SU-DHL-6 (cell line): ENCODE data around the gene DPEP2.
A peak's percentile ranks its signal among the peaks of the same experiment; 100 is the strongest.

Experiments used
- H2AFZ ChIP-seq: fragments of 200-600 bp; sonication (generic); 2 replicates; pipeline ENCODE4 v1.6.1; 2014; ENCODE audit warnings: low read depth, mild to moderate bottlenecking, moderate library complexity, mixed read lengths, antibody characterized with exemption, low read length; ENCODE audit not compliant: severe bottlenecking
- H3F3A ChIP-seq: fragments of 200-600 bp; shearing (Covaris generic); 2 replicates; pipeline ENCODE4 v1.6.0; 2016; ENCODE audit warnings: antibody characterized with exemption, mild to moderate bottlenecking; ENCODE audit not compliant: insufficient read depth
- H3K27ac ChIP-seq: fragments of 200-600 bp; sonication (generic); 2 replicates; pipeline ENCODE4 v1.5.1; 2016; ENCODE audit warnings: low read depth, mild to moderate bottlenecking, low read length, moderate library complexity, mixed read lengths
- H3K27me3 ChIP-seq: fragments of 200-600 bp; sonication (generic), shearing (Covaris generic); 2 replicates; pipeline ENCODE4 v1.6.0; 2014; ENCODE audit warnings: mild to moderate bottlenecking, low read length
- H3K36me3 ChIP-seq: fragments of 200-600 bp; sonication (generic); 2 replicates; pipeline ENCODE4 v1.6.1; 2014; ENCODE audit warnings: mild to moderate bottlenecking, low read length, mixed read lengths
- H3K4me2 ChIP-seq: fragments of 300-600, 200-600 bp; shearing (Covaris generic), sonication (generic); 2 replicates; pipeline ENCODE4 v1.6.0; 2014; ENCODE audit warnings: low read length, low read depth, mild to moderate bottlenecking; ENCODE audit not compliant: poor library complexity, severe bottlenecking
- H3K4me3 ChIP-seq: fragments of 200-600 bp; sonication (generic); 2 replicates; pipeline ENCODE4 v1.5.1; 2014; ENCODE audit warnings: antibody characterized with exemption, low read length, mild to moderate bottlenecking, mixed read lengths; ENCODE audit not compliant: insufficient read depth, poor library complexity, severe bottlenecking
- H3K79me2 ChIP-seq: fragments of 200-600 bp; sonication (generic); 2 replicates; pipeline ENCODE4 v1.6.1; 2014; ENCODE audit warnings: mild to moderate bottlenecking, low read length, moderate library complexity; ENCODE audit not compliant: insufficient read depth
- H3K9ac ChIP-seq: fragments of 200-600 bp; sonication (generic); 2 replicates; pipeline ENCODE4 v1.7.0; 2014; ENCODE audit warnings: mild to moderate bottlenecking, low read length
- H3K9me2 ChIP-seq: fragments of 200-600 bp; sonication (generic); replicated peaks from 2 replicates; pipeline ENCODE4 v1.6.1; 2014; ENCODE audit warnings: low read length; ENCODE audit not compliant: insufficient read depth
- H3K9me3 ChIP-seq: fragments of 200-600 bp; sonication (generic); 2 replicates; pipeline ENCODE4 v1.6.1; 2014; ENCODE audit warnings: low read length, mixed read lengths; ENCODE audit not compliant: insufficient read depth
- H4K20me1 ChIP-seq: fragments of 200-600 bp; sonication (generic); 2 replicates; pipeline ENCODE4 v1.6.1; 2014; ENCODE audit warnings: low read depth, mild to moderate bottlenecking, antibody characterized with exemption, low read length, moderate library complexity, mixed read lengths
- EZH2phosphoT487 ChIP-seq: fragments of 200-600 bp; sonication (generic), shearing (Covaris generic); conservative IDR thresholded peaks from 2 replicates; pipeline ENCODE4 v1.6.1; 2018; ENCODE audit warnings: mild to moderate bottlenecking, antibody characterized with exemption, low read length, moderate library complexity, mixed read lengths
- TF ChIP-seq, protein P1 (sequence below): fragments of 200-600 bp; sonication (generic); IDR thresholded peaks from one replicate; pipeline ENCODE4 v1.5.1; 2017; ENCODE audit warnings: antibody characterized with exemption, mild to moderate bottlenecking, low read length, moderate library complexity; ENCODE audit not compliant: insufficient read depth, poor library complexity, severe bottlenecking

DPEP2 gene

DNA sequence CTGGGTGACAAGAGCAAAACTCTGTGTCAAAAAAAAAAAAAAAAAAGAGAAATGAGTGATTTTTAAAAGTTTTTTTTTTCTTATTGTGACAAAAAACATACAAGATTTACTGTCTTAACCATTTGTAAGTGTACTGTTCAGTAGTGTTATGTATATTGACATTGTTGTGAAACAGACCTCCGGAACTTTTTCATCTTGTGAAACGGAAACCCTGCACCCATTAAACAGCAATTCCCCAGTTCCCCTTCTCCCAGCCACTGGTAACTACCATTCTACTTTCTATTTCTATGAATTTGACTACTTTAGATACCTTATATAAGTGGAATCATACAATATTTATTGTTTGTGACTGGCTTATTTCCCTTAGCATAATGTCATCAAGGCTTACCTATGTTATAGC is 42.5 kb upstream of the DPEP2 start:
- Histone ChIP-seq H4K20me1 (no peaks in the 10 kb centered on the region), H3K4me3 (no peak overlapping the region), H3K9ac (no peak overlapping the region), H3K27me3 (no peaks in the 10 kb centered on the region), H3K79me2 (no peaks in the 10 kb centered on the region), H3K4me2 (no peak overlapping the region), H2AFZ (no peak overlapping the region), H3K36me3 (no peaks in the 10 kb centered on the region), H3F3A (0 out of 2 replicates have a peak, but pooled peaks cover 5% of the 10 kb centered on the region), H3K9me2 (no peaks in the 10 kb centered on the region), H3K9me3 (no peaks in the 10 kb centered on the region), H3K27ac (no peak overlapping the region)
- TF ChIP-seq EZH2phosphoT487, result no peak
- TF ChIP-seq, protein P1, sequence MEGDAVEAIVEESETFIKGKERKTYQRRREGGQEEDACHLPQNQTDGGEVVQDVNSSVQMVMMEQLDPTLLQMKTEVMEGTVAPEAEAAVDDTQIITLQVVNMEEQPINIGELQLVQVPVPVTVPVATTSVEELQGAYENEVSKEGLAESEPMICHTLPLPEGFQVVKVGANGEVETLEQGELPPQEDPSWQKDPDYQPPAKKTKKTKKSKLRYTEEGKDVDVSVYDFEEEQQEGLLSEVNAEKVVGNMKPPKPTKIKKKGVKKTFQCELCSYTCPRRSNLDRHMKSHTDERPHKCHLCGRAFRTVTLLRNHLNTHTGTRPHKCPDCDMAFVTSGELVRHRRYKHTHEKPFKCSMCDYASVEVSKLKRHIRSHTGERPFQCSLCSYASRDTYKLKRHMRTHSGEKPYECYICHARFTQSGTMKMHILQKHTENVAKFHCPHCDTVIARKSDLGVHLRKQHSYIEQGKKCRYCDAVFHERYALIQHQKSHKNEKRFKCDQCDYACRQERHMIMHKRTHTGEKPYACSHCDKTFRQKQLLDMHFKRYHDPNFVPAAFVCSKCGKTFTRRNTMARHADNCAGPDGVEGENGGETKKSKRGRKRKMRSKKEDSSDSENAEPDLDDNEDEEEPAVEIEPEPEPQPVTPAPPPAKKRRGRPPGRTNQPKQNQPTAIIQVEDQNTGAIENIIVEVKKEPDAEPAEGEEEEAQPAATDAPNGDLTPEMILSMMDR, result no peak

DNA sequence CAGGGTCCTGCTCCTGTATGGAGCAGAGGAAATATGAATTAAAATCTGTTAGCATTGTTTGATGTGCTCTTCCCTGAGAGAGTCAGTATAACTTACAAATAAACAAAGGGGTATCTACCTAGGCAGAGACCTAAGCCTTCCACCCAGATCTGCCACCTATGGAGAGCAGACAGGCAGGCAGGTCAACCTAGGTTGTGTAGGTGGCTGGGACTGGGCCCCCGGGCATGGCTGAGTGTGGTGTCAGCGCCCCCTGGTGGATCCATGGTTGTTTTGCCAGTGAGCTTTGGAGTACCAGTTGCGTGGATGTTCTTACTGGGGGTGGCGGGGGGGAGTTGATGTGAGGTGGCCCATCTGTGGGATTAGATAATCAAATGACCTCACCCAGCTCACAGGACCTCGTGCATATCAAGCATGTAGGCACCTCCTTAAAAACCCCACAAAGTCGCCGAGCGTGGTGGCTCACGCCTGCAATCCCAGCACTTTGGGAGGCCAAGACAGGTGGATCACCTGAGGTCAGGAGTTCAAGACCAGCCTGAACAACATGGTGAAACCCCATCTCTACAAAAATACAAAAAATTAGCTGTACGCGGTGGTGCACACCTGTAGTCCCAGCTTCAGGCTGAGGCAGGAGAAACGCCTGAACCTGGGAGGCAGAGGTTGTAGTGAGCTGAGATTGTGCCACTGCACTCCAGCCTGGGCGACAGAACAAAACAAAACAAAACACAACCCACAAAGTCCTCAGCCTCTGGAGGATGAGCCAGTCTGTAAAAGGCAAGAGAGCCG is 41.4 kb upstream of the DPEP2 start:
- no peak for TF ChIP-seq EZH2phosphoT487
- TF ChIP-seq, protein P1, result peak; percentile 85
- no peak overlapping the region for H3K4me2 ChIP-seq
- H3F3A ChIP-seq, result 0 out of 2 replicates have a peak, but pooled peaks cover 5% of the 10 kb centered on the region
- H3K9me3 ChIP-seq, result no peaks in the 10 kb centered on the region
- H3K4me3 ChIP-seq, result no peak overlapping the region
- no peak overlapping the region for H3K9ac ChIP-seq
- H3K79me2 ChIP-seq, result no peaks in the 10 kb centered on the region
- H3K27ac ChIP-seq, result no peak overlapping the region
- no peaks in the 10 kb centered on the region for H3K36me3 ChIP-seq
- H3K9me2 ChIP-seq, result no peaks in the 10 kb centered on the region
- H3K27me3 ChIP-seq, result no peaks in the 10 kb centered on the region
- H4K20me1 ChIP-seq, result no peaks in the 10 kb centered on the region
- no peak overlapping the region for H2AFZ ChIP-seq

DNA sequence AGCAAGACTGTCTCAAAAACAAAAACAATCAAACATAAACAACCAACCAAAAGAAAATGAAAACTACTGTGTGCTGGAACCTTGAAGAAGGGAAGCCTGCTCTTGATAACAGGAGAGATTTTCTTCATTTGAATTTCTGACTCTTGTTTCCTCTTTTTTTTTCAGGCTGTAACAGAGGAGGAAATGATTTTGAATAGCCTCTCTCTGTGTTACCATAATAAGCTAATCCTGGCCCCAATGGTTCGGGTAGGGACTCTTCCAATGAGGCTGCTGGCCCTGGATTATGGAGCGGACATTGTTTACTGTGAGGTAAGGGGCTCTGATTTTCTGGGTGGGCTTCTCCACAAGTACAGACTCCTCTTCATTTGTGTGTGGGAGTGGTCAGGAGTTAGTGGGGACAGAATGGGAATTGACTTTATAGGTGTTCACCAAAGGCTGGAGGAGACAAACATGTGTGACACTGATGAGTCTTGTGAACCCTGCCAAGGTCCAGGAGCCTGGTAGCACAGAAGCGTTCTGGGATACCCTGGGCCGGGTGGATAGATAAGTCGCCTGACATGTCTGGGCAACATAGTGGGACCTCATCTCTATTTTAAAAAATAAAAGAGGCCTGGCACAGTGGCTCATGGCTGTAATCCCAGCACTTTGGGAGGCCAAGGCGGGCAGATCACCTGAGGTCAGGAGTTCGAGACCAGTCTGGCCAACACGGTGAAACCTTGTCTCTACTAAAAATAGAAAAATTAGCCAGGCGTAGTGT is 38.7 kb upstream of the DPEP2 start:
- H4K20me1 ChIP-seq, result no peaks in the 10 kb centered on the region
- H3K9ac ChIP-seq, result no peak overlapping the region
- no peaks in the 10 kb centered on the region for H3F3A ChIP-seq
- H3K36me3 ChIP-seq, result no peaks in the 10 kb centered on the region
- no peaks in the 10 kb centered on the region for H3K79me2 ChIP-seq
- H3K4me3 ChIP-seq, result no peak overlapping the region
- H3K9me2 ChIP-seq, result no peaks in the 10 kb centered on the region
- no peak overlapping the region for H2AFZ ChIP-seq
- peak overlapping the region; percentile 24 for H3K4me2 ChIP-seq
- H3K9me3 ChIP-seq, result no peaks in the 10 kb centered on the region
- H3K27me3 ChIP-seq, result no peaks in the 10 kb centered on the region
- no peak for TF ChIP-seq EZH2phosphoT487
- TF ChIP-seq, protein P1, result no peak
- H3K27ac ChIP-seq, result peak overlapping the region; percentile 47
